K562 (cell line): Measurements from ENCODE around the gene PHYHIPL. TPM values are rescaled to one million over a fixed set of nuclear protein-coding genes. Genes with fewer than 3 reads are reported as not detected.
A peak's percentile ranks its signal among the peaks of the same experiment; 100 is the strongest.

ENCODE experiments used
- polyA plus RNA-seq, 8 experiments: library from polyadenylated mRNA; depleted of rRNA in 4 of 8; stranded (reverse) in 5 of 8; unstranded in 3 of 8; fragments of >200 nt; fragmentation: Nextera tagmentation in 2 of 8; fragmentation: Illumina TruSeq in 1 of 8; extraction: Ambion mirVana in 2 of 8; extraction: Trizol in 1 of 8; gene quantifications; 2 replicates each; pipeline versions ENCODE4 v1.2.1 to v1.2.3, GENCODE V29; 2011 to 2014; ENCODE audit warnings: inconsistent platforms in 1 of 8, missing spikeins in 1 of 8
- total RNA-seq, 7 experiments: library from RNA; depleted of rRNA in 6 of 7; stranded (reverse); fragments of >200 nt in 6 of 7; fragmentation: Illumina TruSeq in 2 of 7; extraction: Trizol in 2 of 7; gene quantifications; 2 replicates each; pipeline versions ENCODE4 v1.2.1 to v1.2.3, GENCODE V29; 2011 to 2021; ENCODE audit warnings: low replicate concordance in 1 of 7
- TF ChIP-seq, protein P1 (sequence below), 2 experiments: fragments of 450-650 bp; formaldehyde crosslinking in 1 of 2; IDR thresholded peaks; 2 replicates each; pipeline versions ENCODE4 v1.4.0 to v1.6.1; 2014 to 2020; ENCODE audit warnings: mild to moderate bottlenecking in 2 of 2, borderline replicate concordance in 1 of 2, low read depth in 1 of 2

Gene PHYHIPL
- total and polyA plus RNA-seq, 9 of the 15 experiments (the other 6 are each of a cell fraction or from before 2014, with no cell fraction given) = not detected

DNA sequence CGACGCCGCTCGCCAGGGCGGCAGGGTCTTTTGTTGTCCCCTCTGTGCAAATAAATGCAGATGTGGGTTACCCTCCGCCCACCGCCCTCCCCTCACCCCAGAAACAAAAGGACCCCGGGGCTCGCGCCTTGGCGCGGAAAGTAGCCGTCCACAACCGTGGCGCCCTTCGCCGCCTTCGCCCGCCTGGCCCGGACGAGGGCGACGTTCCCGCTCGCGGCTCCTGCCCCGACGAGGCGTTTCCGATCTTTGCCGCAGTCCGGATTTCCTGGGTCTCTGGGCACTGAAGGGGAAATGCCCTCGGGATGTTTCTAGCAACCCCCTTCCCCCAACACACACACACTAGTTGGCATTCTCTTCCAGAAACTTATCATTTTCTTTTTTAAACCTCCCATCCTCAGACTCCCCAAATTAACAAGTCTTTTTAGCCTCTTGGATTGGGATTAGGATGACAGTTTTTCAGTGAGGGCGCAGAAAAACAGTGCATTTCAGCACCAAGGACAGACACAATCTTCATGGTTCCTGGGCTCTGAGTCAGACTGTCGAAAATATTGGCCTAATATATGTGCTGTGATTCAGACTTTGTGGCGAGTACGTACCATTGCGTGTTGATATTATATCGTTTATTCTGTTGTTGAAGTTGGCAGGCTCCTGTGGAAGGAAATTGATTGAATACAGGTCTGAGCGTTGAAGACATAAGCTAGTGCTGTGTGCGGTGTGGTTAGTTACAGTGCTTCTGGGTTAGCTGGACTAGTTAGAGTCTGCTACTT lies 771 bp downstream of the PHYHIPL start (continued):
- TF ChIP-seq, protein P1, sequence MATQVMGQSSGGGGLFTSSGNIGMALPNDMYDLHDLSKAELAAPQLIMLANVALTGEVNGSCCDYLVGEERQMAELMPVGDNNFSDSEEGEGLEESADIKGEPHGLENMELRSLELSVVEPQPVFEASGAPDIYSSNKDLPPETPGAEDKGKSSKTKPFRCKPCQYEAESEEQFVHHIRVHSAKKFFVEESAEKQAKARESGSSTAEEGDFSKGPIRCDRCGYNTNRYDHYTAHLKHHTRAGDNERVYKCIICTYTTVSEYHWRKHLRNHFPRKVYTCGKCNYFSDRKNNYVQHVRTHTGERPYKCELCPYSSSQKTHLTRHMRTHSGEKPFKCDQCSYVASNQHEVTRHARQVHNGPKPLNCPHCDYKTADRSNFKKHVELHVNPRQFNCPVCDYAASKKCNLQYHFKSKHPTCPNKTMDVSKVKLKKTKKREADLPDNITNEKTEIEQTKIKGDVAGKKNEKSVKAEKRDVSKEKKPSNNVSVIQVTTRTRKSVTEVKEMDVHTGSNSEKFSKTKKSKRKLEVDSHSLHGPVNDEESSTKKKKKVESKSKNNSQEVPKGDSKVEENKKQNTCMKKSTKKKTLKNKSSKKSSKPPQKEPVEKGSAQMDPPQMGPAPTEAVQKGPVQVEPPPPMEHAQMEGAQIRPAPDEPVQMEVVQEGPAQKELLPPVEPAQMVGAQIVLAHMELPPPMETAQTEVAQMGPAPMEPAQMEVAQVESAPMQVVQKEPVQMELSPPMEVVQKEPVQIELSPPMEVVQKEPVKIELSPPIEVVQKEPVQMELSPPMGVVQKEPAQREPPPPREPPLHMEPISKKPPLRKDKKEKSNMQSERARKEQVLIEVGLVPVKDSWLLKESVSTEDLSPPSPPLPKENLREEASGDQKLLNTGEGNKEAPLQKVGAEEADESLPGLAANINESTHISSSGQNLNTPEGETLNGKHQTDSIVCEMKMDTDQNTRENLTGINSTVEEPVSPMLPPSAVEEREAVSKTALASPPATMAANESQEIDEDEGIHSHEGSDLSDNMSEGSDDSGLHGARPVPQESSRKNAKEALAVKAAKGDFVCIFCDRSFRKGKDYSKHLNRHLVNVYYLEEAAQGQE (IDR thresholded peaks at IDR 0.05; ENCODE audit: borderline replicate concordance) = peak; percentile 62
- TF ChIP-seq, protein P1 (CRISPR knock-in tag; IDR thresholded peaks at IDR 0.05; ENCODE audit: low read depth) = no peak
